GM20000 (cell line): ENCODE results near the gene RPL21.

Experiments used
- DNase-seq: peaks from one replicate; pipeline ENCODE4 v3.0.0; 2012; ENCODE audit warnings: low spot score
- TF ChIP-seq, protein P1 (sequence below): IDR thresholded peaks from 2 replicates; pipeline ENCODE4 v1.5.1; 2012; ENCODE audit warnings: mild to moderate bottlenecking, control low read depth; ENCODE audit errors: extremely low read depth, missing control alignments

RPL21 gene

DNA sequence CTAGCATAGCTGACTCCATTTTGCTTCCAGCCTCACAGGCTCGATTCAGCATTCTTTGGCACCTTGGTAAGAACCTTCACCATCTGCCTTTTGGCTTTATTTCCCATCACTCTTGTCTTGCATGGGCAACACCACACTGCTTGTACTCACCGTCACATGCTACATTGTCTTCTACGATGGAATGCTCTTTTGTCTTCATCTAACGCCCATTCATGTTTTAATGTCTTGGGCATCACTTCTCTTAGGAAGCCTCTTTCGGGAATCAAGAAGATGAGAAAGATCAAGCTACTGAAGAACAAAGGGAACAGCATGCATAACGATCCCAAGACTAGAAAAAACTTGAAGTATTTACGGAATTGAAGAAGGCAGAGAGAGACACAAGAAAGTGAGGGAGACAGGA, 5.7 kb upstream of the RPL21 start:
- TF ChIP-seq, protein P1, sequence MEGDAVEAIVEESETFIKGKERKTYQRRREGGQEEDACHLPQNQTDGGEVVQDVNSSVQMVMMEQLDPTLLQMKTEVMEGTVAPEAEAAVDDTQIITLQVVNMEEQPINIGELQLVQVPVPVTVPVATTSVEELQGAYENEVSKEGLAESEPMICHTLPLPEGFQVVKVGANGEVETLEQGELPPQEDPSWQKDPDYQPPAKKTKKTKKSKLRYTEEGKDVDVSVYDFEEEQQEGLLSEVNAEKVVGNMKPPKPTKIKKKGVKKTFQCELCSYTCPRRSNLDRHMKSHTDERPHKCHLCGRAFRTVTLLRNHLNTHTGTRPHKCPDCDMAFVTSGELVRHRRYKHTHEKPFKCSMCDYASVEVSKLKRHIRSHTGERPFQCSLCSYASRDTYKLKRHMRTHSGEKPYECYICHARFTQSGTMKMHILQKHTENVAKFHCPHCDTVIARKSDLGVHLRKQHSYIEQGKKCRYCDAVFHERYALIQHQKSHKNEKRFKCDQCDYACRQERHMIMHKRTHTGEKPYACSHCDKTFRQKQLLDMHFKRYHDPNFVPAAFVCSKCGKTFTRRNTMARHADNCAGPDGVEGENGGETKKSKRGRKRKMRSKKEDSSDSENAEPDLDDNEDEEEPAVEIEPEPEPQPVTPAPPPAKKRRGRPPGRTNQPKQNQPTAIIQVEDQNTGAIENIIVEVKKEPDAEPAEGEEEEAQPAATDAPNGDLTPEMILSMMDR, result no peak
- no peak for DNase-seq

DNA sequence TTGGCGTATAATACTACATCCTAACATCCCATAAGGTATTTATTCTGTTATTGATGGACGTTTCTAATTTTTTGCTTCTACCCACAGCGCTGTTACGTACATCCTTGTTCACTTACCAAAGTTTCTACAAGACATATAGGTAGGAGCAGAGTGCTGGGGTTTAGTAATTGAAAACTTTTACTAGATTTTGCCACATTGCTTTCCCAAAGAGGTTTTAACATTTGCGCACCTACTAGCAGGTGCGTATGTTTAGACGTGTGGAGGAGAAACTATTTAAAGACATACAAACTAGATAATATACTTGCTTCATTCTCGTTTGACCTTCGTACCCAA, 559 bp upstream of the RPL21 start:
- TF ChIP-seq, protein P1, result no peak
- no peak for DNase-seq

DNA sequence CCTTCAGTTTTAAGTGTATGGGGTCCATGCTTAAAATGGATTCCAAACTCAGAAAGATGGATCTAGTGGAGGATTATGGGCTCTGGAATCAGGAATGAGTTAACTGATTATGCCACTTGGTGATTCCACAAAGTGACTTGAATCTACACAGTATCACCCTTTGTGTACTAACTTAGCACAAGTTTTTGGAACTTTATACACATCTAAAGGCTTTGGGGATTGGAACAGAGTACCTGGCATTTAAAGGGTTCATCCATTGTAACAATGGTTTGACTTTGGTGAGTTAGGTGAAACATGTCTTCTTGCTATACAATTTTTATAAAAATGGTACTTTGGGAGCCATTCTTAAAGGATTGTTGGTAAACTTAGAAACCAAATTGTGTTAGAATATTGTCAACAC, 1.1 kb downstream of the RPL21 start:
- no peak for DNase-seq
- TF ChIP-seq, protein P1, result no peak

DNA sequence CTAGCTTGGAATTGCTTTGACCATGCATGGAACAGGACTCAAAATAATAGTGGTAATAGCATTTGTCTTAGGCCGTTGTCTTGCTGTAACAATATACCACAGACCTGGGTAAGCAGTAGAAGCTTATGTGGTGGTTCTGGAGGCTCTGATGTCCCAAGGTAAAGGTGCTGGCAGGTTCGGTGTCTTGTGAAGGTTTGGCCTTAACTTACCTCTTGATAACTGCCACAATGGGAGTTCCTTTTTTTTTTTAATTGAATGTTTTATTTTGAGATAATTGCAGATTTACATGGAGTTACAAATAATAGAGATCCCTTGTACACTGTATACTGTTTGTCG, 5.8 kb downstream of the RPL21 start:
- DNase-seq, result no peak
- TF ChIP-seq, protein P1, result no peak

DNA sequence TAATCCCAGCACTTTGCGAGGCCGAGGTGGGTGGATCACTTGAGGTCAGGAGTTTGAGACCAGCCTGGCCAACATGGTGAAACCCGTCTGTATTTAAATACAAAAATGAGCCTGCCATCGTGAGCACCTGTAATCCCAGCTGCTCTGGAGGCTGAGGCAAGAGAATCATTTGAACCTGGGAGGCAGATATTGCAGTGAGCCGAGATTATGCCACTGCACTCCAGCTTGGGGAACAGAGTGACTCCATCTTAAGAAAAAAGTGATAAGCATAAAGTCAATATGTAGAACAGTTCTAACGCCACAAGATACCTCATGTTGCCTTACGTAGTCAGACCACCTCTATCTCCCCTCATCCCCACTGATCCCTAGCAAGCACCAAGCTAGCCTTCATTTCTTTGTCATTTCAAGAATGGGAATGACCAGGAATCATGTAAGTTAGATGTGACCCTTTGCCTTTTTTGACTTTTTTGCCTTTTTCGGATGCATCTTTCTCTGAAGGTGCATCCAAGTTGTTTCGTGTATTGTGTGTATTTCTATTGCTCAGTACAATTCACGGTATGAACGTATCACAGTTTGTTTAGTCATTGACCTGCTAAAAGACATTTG, 6.4 kb downstream of the RPL21 start:
- TF ChIP-seq, protein P1, result no peak
- no peak for DNase-seq

DNA sequence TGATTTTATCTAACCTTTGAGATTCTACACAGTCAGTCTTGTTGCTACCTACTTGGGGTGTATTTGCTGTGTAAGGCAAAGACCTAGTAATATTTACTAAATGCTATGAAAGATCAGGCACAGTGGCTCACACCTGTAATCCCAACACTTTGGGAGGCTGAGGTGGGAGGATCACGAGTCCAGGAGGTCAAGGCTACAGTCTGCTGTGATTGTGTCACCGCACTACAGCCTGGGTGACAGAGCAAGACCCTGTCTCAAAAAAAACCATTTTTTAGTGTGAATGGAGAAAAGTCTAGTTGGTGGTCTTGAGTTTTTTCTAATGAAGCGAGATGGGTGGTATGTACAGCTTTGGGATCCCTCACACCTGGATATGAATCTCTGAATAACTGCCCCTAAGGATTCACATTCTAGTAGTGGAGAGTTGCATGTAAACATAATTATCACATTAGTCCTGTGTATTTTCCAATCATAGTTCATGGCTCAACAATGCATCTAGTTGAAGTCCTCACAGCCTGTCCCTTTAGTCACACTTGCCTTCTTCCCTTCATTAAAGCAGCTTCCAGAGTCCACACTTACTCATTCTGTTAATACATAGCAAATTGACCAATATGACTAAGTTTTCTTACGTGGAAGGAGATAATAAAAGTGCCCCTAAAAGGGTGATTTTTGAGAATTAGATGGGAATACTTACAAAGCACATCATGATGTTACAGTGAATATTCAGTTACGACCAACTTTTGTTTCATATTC, 7.5 kb downstream of the RPL21 start:
- DNase-seq, result no peak
- TF ChIP-seq, protein P1, result no peak

DNA sequence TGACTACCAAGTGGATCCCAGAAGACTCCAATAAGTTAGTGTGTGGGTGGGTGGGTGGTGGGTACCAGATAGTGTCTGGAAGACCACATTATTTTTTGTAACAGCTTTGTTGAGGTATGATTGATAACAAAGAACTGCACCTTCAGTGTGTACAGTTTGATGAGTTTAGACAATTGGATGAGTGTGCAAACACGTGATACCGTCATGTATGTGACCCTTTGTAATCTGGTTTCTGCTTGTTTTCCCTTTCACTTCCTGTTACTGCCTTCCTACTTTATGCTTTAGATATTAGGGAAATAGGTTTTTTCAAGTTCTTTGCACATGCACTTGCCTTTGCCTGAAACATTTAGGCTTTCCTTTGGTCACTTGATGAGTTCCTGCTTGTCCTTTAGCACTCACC, 8.5 kb downstream of the RPL21 start:
- TF ChIP-seq, protein P1, result no peak
- DNase-seq, result no peak
